SK-N-MC (cell line): ENCODE measurements around the gene ETV5.

Source experiments
- EZH2 ChIP-seq: fragments of 200-600 bp; sonication (generic); IDR thresholded peaks from one replicate; pipeline ENCODE4 v1.6.1; 2017; ENCODE audit warnings: antibody characterized with exemption
- POLR2AphosphoS5 ChIP-seq: IDR thresholded peaks from 2 replicates; pipeline ENCODE4 v1.6.1; 2012; ENCODE audit warnings: mild to moderate bottlenecking, low read depth, low read length, borderline replicate concordance

GRCh38 chr3:186154641-186155040 is 45.8 kb upstream of the ETV5 start:
- no peak for TF ChIP-seq EZH2
- TF ChIP-seq POLR2AphosphoS5: no peak
